ENCODE results near the gene EFHC1. TPM values are rescaled to one million over a fixed set of nuclear protein-coding genes. Genes with fewer than 3 reads are reported as not detected.

EFHC1 gene
- total RNA-seq, 4 donors from 2014 or later, result 30.6 to 45.6 (median 37.7) TPM

DNA sequence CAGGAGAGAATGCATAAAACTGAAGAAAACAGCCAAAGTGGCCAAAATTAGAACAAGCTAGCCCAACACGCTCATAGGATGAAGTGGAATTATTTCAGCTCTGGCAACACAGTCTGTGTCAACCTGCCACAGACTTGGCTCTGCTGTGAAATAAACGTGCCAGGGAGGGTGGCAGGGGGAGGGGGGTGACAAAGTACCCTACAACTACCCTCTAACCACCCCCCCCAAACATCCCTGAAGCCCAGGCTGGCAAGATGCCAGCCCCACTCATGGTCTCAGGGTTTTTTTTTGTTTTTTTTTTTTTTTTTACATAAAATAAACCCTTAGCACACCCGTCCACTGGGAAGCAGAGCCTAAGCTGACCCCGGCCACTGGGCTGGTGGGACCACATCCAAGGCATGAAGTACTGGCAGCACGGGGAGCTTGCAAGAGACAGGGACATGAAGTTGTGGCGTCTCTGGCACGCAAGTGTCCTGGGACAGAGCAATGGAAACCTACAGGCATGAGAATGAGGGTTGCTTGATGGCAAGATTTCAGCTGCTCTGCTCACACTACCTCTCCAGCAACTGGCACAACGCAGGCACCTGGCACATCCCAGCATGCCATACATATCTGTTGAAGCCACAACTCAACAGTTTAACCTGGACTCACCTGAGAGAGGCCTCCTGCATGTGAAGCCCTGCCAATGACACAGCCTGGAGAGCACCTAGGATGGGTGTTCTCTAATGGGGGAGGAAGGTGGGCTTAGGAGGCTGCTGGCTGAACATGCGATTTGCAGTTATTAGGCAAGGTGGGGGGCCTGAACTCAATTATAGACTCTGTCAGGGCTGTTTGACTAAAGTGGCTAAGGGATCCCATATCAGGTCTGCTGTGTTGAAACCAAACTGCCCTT, 80.3 kb downstream of the EFHC1 start:
- TF ChIP-seq, protein P1, sequence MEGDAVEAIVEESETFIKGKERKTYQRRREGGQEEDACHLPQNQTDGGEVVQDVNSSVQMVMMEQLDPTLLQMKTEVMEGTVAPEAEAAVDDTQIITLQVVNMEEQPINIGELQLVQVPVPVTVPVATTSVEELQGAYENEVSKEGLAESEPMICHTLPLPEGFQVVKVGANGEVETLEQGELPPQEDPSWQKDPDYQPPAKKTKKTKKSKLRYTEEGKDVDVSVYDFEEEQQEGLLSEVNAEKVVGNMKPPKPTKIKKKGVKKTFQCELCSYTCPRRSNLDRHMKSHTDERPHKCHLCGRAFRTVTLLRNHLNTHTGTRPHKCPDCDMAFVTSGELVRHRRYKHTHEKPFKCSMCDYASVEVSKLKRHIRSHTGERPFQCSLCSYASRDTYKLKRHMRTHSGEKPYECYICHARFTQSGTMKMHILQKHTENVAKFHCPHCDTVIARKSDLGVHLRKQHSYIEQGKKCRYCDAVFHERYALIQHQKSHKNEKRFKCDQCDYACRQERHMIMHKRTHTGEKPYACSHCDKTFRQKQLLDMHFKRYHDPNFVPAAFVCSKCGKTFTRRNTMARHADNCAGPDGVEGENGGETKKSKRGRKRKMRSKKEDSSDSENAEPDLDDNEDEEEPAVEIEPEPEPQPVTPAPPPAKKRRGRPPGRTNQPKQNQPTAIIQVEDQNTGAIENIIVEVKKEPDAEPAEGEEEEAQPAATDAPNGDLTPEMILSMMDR (IDR thresholded peaks at IDR 0.05), result no peak
- no peak for TF ChIP-seq EP300 (IDR thresholded peaks at IDR 0.05)
- TF ChIP-seq POLR2A (IDR thresholded peaks at IDR 0.05), result no peak
- peaks cover 0 to 45% (median 0%) of the 10 kb centered on the region in 3 donors for H3K36me3 ChIP-seq
- H3K9me3 ChIP-seq, result no peaks in the 10 kb centered on the region
- H3K27me3 ChIP-seq, result no peaks in the 10 kb centered on the region
- H3K4me3 ChIP-seq, result no peak overlapping the region
- no peak for DNase-seq (ENCODE audit: low spot score in 2 of 2)
- WGBS, 2 donors, result 66 to 73% methylated on average over 9 of the region's 9 CpGs
- H3K27ac ChIP-seq, result peak overlapping the region in 2 of 4 donors; percentile 11 to 57
- peaks cover 0 to 34% (median 19%) of the 10 kb centered on the region in 4 donors for H3K4me1 ChIP-seq

DNA sequence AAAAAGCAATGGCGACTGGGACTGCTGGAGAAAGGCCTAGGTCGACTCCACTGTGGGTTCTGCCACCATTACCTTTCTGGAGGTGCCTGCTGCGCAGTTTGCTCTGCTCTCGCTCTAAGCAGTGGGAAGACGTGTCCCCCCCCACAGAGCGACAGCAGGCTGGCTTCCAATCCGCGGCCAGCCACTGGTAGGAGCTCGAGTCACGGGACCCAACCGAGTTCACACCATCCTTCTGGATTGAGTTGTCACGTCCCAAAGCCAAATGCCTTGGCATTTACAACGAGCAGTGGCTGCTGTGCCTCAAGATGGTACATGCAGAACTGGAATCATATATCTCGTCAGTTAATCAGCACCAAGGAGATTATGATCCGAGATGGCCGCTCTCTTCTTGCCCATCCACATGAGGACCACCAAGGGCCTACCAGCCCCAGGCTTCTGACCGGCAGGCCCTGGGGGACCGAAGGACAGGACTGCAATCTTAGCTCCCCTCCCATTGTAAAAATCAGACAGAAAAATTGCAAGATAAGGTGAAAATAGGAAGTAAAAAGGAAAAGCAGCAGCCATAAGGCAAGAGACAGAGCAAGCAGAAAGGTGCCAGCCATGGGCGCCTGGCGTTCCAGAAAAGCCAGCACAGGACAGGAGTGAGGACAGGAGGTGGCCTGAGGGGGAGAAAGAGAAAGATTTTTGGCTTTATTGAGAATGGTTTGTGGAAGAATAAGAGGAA, 82.3 kb downstream of the EFHC1 start:
- Histone ChIP-seq H3K36me3 (peaks cover 0 to 63% (median 0%) of the 10 kb centered on the region in 3 donors), H3K27ac (peak overlapping the region in 1 of 4 donors; percentile 55), H3K4me3 (no peak overlapping the region), H3K27me3 (no peaks in the 10 kb centered on the region), H3K4me1 (peaks cover 0 to 41% (median 19%) of the 10 kb centered on the region in 4 donors), H3K9me3 (no peaks in the 10 kb centered on the region)
- no peak for TF ChIP-seq EP300 (IDR thresholded peaks at IDR 0.05)
- TF ChIP-seq, protein P1 (IDR thresholded peaks at IDR 0.05), result no peak
- WGBS, 2 donors, result 86 to 96% methylated on average over 19 to 20 of the region's 20 CpGs
- DNase-seq (ENCODE audit: low spot score in 2 of 2), result no peak

DNA sequence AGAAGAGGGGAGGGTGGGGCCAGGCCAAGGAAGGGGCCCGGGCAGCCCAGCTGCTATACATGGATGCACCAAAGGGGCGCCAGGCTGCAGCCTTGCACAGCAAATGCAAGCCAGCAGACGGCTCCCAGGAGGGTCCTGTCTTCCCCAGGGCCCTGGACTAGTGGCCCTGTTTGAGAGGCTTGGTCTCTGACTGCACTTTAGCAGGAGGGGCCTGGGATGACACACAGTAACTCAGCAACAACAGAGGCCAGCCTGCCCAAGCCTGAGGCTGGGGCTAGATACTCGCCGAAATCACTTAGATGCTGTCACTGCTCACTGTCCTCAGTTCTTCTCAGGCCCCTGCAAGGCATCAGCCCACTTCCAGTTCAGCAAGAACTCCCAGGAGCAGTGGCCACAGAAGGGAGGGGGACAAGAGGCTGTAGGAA, 83.2 kb downstream of the EFHC1 start:
- no peak for DNase-seq (ENCODE audit: low spot score in 2 of 2)
- H3K27ac ChIP-seq, result peak overlapping the region in 3 of 4 donors; percentile 44 to 70 (median 55)
- 42 to 75% methylated on average over 3 to 5 of the region's 5 CpGs for WGBS, 2 donors
- no peak overlapping the region for H3K4me3 ChIP-seq
- no peak for TF ChIP-seq EP300 (IDR thresholded peaks at IDR 0.05)
- no peak for TF ChIP-seq POLR2A (IDR thresholded peaks at IDR 0.05)
- TF ChIP-seq, protein P1 (IDR thresholded peaks at IDR 0.05), result no peak
- peaks cover 0 to 72% (median 0%) of the 10 kb centered on the region in 3 donors for H3K36me3 ChIP-seq
- H3K4me1 ChIP-seq, result peaks cover 0 to 49% (median 22%) of the 10 kb centered on the region in 4 donors
- no peaks in the 10 kb centered on the region for H3K9me3 ChIP-seq
- H3K27me3 ChIP-seq, result no peaks in the 10 kb centered on the region

DNA sequence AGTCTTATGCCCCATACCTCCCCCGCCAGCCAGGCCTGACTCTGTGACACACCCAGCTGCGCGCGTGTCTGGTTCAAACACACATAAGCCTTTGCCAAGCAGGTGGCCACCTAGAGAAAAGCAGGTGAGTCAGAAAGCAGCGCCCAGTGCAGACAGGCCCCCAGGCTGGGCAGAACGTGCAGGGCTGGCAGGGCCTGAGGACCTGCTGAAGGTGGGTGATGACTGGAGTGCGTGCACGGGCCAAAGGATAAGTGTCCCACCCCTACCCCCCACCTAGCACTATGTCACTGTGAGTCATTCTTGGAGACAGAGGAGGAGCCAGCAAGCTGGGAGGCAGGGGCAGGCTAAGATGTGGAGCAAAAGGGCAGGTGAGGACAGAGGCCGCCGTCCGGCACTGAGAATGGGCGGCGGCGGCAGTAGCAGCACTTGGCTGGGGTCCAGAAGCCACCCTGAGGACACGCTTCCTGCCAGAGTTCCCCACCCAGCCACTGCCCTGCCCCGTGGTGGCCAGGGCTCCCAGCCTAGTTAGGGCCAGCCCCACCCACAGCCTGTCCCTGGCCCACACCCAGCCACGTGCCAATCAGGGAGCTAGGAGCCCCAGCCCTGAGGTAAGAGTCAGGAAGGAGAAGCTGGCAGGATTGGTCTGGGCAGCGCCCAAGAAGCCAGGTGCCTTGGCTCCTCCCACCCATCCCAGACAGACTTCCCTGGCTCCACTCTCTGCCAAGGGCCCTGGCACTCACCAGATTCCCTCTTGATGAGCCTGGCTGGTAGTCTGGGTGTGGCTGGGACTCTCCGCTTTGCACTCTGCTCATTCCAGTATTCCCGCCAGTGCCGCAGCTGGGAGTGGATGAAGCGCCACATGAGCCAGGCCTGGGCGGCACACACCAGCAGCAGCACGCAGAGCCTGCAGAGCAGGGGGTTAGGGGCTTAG, 84.0 kb downstream of the EFHC1 start:
- Histone ChIP-seq H3K27me3 (no peaks in the 10 kb centered on the region), H3K4me3 (no peak overlapping the region), H3K9me3 (no peaks in the 10 kb centered on the region), H3K4me1 (peaks cover 0 to 46% (median 22%) of the 10 kb centered on the region in 4 donors), H3K27ac (peak overlapping the region; percentile 27 to 70 (median 50)), H3K36me3 (peaks cover 0 to 79% (median 0%) of the 10 kb centered on the region in 3 donors)
- 31 to 49% methylated on average over 13 to 22 of the region's 24 CpGs for WGBS, 2 donors
- peak in 1 of 2 donors; percentile 67 for TF ChIP-seq EP300 (IDR thresholded peaks at IDR 0.05)
- TF ChIP-seq POLR2A (IDR thresholded peaks at IDR 0.05), result no peak
- DNase-seq (ENCODE audit: low spot score in 2 of 2), result peak; percentile 70 to 77

DNA sequence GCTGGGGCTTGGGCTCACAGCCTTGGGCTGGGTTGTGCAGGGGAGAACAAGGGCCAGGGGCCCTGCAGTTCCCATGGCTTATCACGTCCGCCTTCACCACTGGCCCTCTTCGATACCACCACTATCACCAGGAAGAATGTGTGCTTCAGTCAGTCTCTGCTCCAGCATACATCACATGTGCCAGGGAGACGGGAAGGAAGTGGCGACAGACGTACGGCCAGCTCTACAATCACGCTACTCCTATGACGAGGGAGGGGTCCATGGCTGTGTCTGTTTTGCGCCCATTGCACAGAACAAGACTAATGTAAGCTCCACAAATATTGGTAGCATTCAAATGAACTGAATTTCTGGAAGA, 84.6 kb downstream of the EFHC1 start:
- 83 to 89% methylated on average over 10 of the region's 10 CpGs for WGBS, 2 donors
- H3K36me3 ChIP-seq, result peaks cover 0 to 86% (median 0%) of the 10 kb centered on the region in 3 donors

More for the DNA sequence above, 84.6 kb downstream of the EFHC1 start:
- Histone ChIP-seq H3K9me3 (no peaks in the 10 kb centered on the region), H3K4me3 (no peak overlapping the region), H3K27ac (peak overlapping the region in 3 of 4 donors; percentile 13 to 70 (median 55)), H3K4me1 (peaks cover 0 to 45% (median 22%) of the 10 kb centered on the region in 4 donors), H3K27me3 (no peaks in the 10 kb centered on the region)
- no peak for DNase-seq (ENCODE audit: low spot score in 2 of 2)
- TF ChIP-seq POLR2A (IDR thresholded peaks at IDR 0.05) (no peak), EP300 (IDR thresholded peaks at IDR 0.05) (no peak)
- TF ChIP-seq, protein P1 (IDR thresholded peaks at IDR 0.05), result no peak
